HG03565 (cell line): Measurements from ENCODE around the gene SRSF3.
"Not testable (repeated sequence)": the region's sequence is repeated elsewhere in the genome, so short reads cannot be mapped to it uniquely, and the experiment has no call there.

Source experiments
- ATAC-seq: cut with Tn5 transposase; IDR thresholded peaks from one replicate; pipeline ENCODE4 v1.9.1; 2021; ENCODE audit warnings: mild to moderate bottlenecking, moderate library complexity; ENCODE audit not compliant: unreplicated experiment

Gene SRSF3

GRCh38 chr6:36604090-36605060, 10.2 kb downstream of the SRSF3 start:
- no peak for ATAC-seq

DNA sequence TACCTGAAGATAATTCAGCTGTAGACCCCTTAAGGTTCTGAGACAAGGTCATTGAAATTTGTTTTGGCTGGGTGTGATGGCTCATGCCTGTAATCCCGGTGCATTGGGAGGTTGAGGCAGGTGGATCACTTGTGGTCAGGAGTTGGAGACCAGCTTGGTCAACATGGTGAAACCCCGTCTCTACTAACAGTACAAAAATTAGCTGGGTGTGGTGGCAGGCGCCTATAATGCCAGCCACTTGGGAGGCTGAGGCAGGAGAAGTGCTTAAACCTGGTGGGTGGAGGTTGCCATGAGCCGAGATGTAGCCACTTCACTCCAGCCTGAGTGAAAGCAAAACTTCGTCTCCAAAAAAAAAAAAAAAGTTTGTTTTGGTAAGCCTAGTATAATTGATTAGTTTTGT, 11.0 kb downstream of the SRSF3 start:
- ATAC-seq = no peak

DNA sequence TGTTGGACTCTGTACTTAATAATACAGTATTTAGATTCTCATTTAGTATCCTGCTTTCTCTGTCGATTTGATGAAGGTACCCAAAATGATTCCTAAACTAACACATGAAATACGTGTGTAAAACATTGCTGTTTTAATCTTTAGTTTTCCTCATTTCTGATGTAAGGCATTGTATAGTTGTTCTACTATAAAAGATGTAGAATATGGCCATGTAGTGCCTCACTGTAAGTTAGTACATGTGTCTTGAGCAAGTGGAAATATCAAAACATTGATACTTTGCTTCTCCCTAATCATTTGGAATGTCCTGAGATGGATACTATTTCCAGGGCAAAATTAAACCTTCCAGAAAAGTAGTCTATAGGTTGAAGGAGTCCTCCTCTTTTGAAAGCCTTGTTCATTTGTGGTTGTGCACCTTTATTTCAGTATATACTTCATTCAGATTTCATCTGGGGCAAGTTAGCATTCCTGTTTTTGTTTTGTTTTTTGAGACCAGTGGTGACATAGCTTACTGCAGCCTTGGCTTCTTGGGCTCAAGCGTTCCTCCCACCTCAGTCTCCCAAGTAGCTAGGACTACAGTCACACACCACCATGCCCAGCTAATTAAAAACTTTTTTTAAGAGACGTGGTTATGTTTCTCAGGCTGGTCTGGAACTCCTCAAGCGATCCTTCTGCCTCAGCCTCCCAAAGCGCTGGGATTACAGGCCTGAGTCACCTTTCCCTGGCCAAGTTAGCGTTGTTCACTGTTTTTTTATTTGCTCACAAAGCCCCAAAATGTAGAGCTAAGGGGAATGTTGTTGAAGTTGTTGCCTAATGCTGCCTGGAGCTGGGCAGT, 11.6 kb downstream of the SRSF3 start:
- no peak for ATAC-seq

GRCh38 chr6:36607305-36607682, 13.1 kb downstream of the SRSF3 start:
- not testable (repeated sequence) for ATAC-seq

DNA sequence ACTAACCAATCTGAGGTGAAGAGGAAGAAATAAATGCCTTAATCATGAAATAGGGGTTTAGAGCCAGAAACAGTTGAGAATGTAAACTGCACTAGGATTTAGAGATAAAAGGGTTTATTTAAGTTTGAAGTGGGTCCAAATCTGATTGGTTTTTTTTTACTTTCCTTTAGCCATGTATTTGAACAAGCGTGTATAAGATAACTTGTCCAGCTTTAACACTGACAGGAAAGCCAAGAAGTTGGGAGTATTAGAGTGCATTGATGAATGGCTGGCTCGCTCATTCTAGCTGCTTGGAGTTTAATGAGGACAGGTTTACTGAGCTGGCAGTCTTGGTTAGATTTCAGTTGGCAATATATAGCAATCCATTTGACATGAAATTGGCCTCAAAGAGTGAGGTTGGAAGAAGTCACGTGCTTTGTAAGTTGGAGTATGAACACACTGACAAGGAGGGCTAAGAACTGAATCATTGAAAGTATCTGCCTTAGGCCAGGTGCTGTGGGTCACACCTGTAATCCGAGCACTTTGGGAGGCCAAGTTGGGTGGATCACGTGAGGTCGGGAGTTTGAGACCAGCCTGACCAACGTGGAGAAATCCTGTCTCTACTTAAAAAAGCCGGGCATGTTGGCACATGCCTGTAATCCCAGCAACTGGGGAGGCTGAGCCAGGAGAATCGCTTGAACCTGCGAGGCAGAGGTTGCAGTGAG, 13.7 kb downstream of the SRSF3 start:
- no peak for ATAC-seq

DNA sequence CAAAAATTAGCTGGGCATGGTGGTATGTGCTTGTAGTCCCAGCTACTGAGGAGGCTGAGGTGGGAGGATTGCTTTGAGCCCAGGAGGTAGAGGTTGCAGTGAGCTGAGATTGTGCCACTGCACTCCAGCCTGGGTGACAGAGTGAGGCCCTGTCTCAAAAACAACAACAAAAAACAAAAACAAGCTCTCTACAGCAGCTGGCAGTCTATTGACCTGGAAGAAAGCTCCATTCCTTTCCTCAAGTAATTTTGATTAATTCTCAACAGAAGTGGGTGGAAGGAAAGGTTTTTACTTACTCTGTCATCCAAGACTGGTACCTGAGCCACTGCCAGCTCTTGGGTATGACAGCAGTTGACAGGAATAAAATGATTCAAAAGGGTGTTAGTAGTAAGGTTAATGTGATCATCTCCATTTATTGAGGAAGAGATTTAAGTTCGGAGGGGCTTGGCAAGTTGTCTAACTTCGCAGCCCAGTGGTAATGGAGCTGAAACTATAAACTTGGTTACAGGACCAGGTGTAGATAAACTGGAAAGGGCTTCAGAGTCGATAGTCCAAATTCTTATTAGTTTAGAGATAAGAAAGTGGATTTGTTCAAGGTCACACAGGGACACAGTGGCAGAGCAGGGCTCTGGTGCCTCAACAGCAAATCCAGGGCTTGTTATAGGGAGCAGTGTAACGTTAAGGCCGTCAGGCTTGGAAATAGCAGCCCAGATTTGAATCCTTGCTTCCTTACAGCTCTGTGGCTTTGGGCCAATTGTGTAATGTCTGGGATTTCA, 14.8 kb downstream of the SRSF3 start:
- ATAC-seq = no peak

DNA sequence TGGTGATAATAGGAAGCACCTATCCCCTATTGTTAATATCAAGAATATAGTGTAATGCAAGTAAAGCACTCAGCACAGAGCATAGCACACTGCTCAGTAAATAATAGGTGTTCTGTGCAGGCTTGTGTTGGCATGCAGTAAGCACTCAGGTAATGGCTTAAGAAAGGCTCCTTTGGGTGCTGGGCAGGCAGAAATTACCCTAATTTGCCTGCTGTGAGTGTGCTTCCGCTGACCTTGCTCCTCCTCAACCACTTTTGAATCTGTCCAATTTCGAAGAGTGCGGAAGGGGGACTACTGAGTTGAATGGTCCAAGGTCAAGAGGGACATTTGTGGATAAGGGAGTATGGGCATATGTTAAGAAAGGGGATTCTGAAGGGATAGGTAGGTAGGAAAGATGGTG, 15.4 kb downstream of the SRSF3 start:
- no peak for ATAC-seq

DNA sequence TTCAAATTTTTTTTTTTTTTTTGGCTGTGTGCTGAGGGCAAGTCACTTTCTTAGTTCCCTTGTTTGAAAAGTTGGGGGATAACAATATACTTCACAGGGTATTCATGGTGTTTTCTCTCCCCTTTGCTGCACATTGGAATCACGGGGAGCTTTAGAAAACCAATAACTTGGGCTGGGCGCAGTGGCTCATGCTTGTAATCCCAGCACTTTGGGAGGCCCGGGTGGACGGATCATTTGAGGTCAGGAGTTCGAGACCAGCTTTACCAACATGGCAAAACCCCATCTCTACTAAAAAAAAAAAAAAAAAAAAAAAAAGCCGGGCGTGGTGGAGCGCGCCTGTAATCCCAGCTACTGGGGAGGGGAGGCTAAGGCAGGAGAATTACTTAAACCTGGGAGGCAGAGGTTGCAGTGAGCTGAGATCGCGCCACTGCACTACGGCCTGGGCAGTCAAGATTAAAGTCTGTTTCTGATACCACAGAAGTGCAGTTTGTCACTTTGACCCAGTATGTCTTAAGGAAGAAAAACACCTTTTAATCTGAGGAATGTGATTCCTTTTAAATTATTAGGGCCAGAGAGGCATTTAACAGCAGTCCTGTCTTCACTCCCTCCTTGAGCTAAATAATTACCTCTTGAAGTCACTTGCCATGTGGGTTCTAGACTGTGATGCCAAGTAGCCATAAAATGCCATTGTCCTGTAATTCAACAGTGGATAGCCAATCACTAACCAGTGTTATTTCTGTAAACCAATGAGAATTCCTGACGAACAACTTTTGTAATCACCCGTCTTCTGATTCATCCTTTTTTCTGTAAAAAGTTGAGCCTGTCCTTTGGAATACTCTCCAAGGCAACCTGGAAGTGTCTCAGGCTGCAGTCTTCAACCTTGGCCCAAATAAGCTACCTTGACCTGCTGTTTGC, 16.1 kb downstream of the SRSF3 start:
- no peak for ATAC-seq

DNA sequence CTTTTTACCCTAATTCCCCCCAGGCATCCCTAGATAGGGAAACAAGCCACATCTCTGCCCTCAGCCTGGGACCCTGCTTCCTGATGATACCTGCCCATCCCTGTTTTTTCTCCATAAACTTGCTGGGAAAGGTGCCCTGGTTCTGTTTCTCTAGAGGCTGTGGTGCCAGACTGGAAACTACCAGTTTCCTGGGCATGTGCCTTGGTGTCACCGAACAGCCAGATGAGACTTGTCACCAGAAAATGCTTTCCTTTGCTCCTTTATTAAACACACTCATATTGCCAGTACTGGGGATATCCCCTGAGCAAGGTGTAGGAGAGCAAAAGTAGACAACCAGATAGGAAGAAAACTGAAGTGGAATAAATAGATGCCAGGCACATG, 16.8 kb downstream of the SRSF3 start:
- no peak for ATAC-seq

DNA sequence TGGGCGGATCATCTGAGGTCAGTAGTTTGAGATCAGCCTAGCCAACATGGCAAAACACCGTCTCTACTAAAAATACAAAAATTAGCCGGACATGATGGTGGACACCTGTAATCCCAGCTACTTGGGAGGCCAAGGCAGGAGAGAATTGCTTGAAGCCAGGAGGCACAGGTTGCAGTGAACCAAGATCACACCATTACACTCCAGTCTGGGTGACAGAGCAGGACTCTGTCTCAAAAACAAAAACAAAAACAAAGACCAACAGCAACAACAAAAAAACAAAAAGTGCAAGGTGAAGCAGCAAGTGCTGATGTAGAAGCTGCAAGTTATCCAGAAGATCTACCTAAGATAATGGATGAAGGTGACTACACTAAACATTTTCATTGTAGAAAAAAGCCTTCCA, 17.5 kb downstream of the SRSF3 start:
- ATAC-seq = not testable (repeated sequence)

- no peak for ATAC-seq
Observed at GRCh38 chr6:36612101-36612625, 18.0 kb downstream of the SRSF3 start.

DNA sequence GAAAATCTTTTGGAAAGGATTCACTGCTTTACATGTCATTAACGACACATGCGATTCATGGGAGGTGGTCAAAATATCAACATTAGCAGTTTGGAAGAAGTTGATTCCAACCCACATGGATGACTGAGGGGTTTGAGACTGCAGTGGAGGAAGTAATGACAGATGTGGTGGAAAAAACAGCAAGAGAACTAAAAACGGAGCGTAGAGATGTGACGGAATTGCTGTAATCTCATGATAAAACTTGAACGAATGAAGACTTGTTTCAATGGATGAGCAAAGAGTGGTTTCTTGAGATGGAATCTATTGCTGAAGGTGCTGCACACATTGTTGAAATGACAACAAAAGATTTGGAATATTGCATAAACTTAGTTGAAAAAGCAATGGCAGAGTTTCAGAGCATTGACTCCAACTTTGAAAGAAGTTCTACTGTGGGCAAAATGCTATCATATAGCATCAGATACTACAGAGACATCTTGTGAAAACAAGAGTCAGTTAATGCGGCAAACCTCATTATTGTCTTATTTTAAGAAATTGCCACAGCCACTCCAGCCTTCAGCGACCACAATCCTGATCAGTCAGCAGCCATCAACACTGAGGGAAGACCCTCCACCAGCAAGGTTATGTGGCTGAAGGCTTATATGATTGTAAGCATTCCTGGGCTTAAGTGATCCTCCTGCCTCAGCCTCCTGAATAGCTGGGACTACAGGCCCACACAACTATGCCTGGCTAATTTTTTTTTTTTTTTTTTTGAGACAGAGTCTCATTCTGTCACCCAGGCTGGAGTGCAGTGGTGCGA, 19.2 kb downstream of the SRSF3 start:
- no peak for ATAC-seq

GRCh38 chr6:36615018-36615761, 21.0 kb downstream of the SRSF3 start:
- no peak for ATAC-seq

- no peak for ATAC-seq
Observed at GRCh38 chr6:36616893-36617521, 22.8 kb downstream of the SRSF3 start.

DNA sequence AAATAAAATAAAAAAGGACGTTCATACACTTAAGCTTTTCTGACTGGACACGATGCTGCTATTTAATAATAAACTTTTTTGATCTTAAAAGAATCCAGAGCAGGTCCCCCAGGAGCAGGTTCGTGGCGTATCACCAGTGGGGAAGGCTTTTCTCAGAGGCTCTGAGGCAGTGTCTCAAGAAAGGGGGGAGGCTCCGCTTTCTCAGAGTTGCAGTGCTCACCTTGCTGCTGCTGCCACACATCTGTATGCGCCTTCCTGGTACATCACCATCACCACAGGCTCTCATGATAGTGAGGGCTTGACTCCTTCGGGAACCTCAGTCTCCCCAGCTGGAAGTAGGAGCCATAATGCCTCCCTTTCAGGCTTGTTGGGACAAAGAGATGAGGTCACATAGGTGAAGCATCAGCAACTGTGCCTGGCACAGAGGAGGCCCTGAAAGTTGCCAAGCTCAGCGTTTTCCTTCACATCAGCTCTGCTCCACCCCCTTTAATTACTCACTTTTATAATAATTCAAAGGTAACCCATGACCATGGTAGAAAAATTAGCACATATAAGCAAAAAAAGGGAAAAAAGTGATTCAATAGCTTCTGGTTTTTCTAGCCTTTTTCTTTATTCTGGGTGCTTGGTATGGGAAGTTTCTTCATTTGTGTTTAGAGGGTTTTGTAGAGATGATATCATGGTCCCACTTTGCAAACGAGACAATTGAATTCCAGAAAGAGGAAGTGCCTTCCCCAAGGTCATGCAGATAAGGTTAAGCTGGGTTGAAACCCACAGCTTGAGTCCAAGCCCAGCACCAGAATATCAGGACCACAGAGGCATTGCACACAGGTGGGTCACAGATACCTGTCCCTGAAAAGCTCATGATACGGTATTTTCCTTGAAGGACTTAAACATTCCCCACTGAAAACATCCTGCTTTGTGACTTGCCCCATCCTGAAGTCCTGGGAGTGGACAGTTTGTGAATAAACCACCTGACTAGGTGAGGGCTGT, 24.5 kb downstream of the SRSF3 start:
- ATAC-seq = no peak

DNA sequence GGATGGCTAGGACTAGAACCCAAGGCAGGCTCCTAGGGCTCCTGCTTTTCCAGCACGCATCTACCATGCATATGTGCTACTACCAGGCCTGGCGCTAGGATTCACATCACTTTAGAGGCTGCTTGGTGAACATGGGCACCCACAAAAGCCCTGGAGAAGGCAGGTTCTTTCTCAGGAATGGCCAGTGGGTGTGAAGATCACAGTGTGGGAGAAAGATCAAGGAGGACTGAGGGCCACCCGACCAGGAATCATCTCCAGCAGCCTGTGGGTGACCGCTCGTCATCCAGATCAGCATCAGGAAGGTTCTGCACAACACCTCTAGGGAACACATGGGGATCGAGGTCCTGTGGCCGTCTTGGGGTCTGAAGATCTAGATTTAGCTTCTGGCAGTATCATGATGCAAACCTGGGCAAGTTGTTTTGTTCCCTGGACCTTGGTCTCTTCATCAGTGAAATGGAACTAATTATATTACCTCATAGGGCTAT, 27.3 kb downstream of the SRSF3 start:
- ATAC-seq = no peak
